ENCODE measurements around the gene MCRS1.

GRCh38 chr12:49598527-49598926 lies 30.6 kb upstream of the MCRS1 start:
- TF ChIP-seq SUZ12 (IDR thresholded peaks at IDR 0.05; ENCODE audit: extremely low read depth, insufficient read depth, insufficient read length) (no peak), YY1 (IDR thresholded peaks at IDR 0.05; ENCODE audit: insufficient read depth, insufficient read length) (no peak), ZNF274 (IDR thresholded peaks at IDR 0.05; ENCODE audit: low read depth, low read length) (no peak)

Data from NT2/D1 (cell line).